Adrenal gland (tissue), 12 donors: Measurements from ENCODE around the gene KIF19. TPM values are rescaled to one million over a fixed set of nuclear protein-coding genes. Genes with fewer than 3 reads are reported as not detected.

ENCODE experiments used
- DNase-seq, 7 donors: peaks; one replicate each; pipeline ENCODE4 v3.0.0-alpha.2; 2019 to 2020
- H3K27ac ChIP-seq, 5 donors: fragments of 200-600 bp; sonication (generic) in 4 of 5; 1 replicate in 3 of 5; 2 replicates in 2 of 5; pipeline versions ENCODE4 v1.5.1 to v1.8.0; 2016 to 2020; ENCODE audit warnings: mild to moderate bottlenecking in 1 of 5
- H3K27me3 ChIP-seq: fragments of 200-600 bp; 2 replicates; pipeline ENCODE4 v1.8.0; 2021
- H3K36me3 ChIP-seq, 2 donors: fragments of 200-600 bp; replicated peaks in 1 of 2; 1 replicate in 1 of 2; 2 replicates in 1 of 2; pipeline versions ENCODE4 v1.5.1 to v1.8.0; 2018 to 2022
- H3K4me1 ChIP-seq, 2 donors: fragments of 200-600 bp; replicated peaks in 1 of 2; 1 replicate in 1 of 2; 2 replicates in 1 of 2; pipeline versions ENCODE4 v1.5.1 to v1.8.0; 2018 to 2021
- H3K4me3 ChIP-seq, 4 donors: fragments of 200-600 bp; sonication (generic) in 3 of 4; one replicate each; pipeline ENCODE4 v1.5.1; 2016 to 2018
- H3K9me3 ChIP-seq, 3 donors: fragments of 200-600 bp; sonication (generic) in 1 of 3; replicated peaks in 1 of 3; 1 replicate in 2 of 3; 2 replicates in 1 of 3; pipeline versions ENCODE4 v1.5.1 to v1.8.0; 2016 to 2021
- CTCF ChIP-seq, 6 experiments: fragments of 450-650 bp in 4 of 6; fragments of 200-600 bp in 2 of 6; sonication (generic) in 1 of 6; IDR thresholded peaks; 1 replicate in 5 of 6; 2 replicates in 1 of 6; pipeline versions ENCODE4 v1.5.1 to v1.8.0; 2016 to 2021; ENCODE audit warnings: antibody characterized with exemption in 6 of 6, mild to moderate bottlenecking in 2 of 6, moderate library complexity in 1 of 6
- POLR2A ChIP-seq, 2 donors: fragments of 450-650 bp; IDR thresholded peaks; one replicate each; pipeline ENCODE4 v1.6.1; 2017; ENCODE audit warnings: antibody characterized with exemption in 2 of 2, mild to moderate bottlenecking in 2 of 2, moderate library complexity in 1 of 2
- WGBS, 4 donors: extraction: QIAGEN DNeasy Blood & Tissue Kit in 2 of 4; methylation state at CpG; one replicate each; pipeline versions ENCODE4 v1.1.5 to v1.1.7; 2013 to 2017; 5-methylcytosine and 5-hydroxymethylcytosine counted together
- intact Hi-C, 2 donors: fragments of 100-400 bp; cut with DNase I; formaldehyde crosslinking; loops; one replicate each; pipeline versions ENCODE4 v1.14.1 to v1.15.0; 2022 to 2023
- polyA plus RNA-seq, 3 donors: library from polyadenylated mRNA; stranded (reverse); fragments of 200-250 nt in 2 of 3; fragments of 350-450 nt in 1 of 3; fragmentation: Illumina TruSeq in 1 of 3; extraction: RNeasy Lipid Tissue Mini Kit (QIAGEN cat#74804) in 1 of 3; gene quantifications; one replicate each; pipeline ENCODE4 v1.2.3, GENCODE V29; 2013 to 2014
- total RNA-seq, 9 donors: library from RNA; depleted of rRNA in 4 of 9; stranded (reverse); fragments of >200 nt in 4 of 9; fragments of 120-200 nt in 1 of 9; fragmentation: NEBNext Ultra II Directional in 1 of 9; extraction: Animal tissue kit (Norgen Biotek cat#: 25700) in 1 of 9; gene quantifications; one replicate each; pipeline versions ENCODE4 v1.1.0 to v1.2.4, GENCODE V29; 2013 to 2023
- donor health status: healthy with polysubstance abuse.
- donor health status: Bipolar disorder and iron deficiency.
- donor health status: DM: yes; HTN: yes; CAD: no.
- donor health status: DM: no; HTN: no; CAD: no.
- donor health status: DM: no; HTN: no; CAD: no.
- donor health status: DM: yes; HTN: yes; CAD: no.

Gene KIF19
- total and polyA plus RNA-seq, 12 donors, result 0.06 to 1.7 (median 0.30) TPM; not detected in 2

GRCh38 chr17:74350486-74350885, 24.5 kb downstream of the KIF19 start:
- intact Hi-C loops, result loop anchor here in 1 of 2 donors (10.0 kb wide), 1 partner anchor 46 kb away; no protein-coding TSS in a partner anchor
- no peak overlapping the region for H3K4me3 ChIP-seq
- WGBS, 4 donors, result 79 to 85% (median 80%) methylated on average over 15 to 20 of the region's 20 CpGs
- TF ChIP-seq CTCF (IDR thresholded peaks at IDR 0.05), result no peak
- no peak for TF ChIP-seq POLR2A (IDR thresholded peaks at IDR 0.05)
- DNase-seq, result no peak
- no peak overlapping the region for H3K27ac ChIP-seq
- peaks cover 41% of the 10 kb centered on the region for H3K27me3 ChIP-seq
- no peaks in the 10 kb centered on the region for H3K36me3 ChIP-seq
- no peaks in the 10 kb centered on the region for H3K4me1 ChIP-seq
- H3K9me3 ChIP-seq, result no peaks in the 10 kb centered on the region

- H3K27ac ChIP-seq, result no peak overlapping the region
- H3K9me3 ChIP-seq, result no peaks in the 10 kb centered on the region
- TF ChIP-seq CTCF (IDR thresholded peaks at IDR 0.05), result no peak
- no peak for TF ChIP-seq POLR2A (IDR thresholded peaks at IDR 0.05)
- 7 to 13% (median 9%) methylated on average over 10 to 55 of the region's 55 CpGs for WGBS, 4 donors
- DNase-seq, result no peak
- intact Hi-C loops, result loop anchor here in 1 of 2 donors (10.0 kb wide), 1 partner anchor 47 kb away; no protein-coding TSS in a partner anchor
- peaks cover 53% of the 10 kb centered on the region for H3K27me3 ChIP-seq
- H3K4me1 ChIP-seq, result no peaks in the 10 kb centered on the region
- no peaks in the 10 kb centered on the region for H3K36me3 ChIP-seq
- no peak overlapping the region for H3K4me3 ChIP-seq
These were observed 25.7 kb downstream of the KIF19 start for GRCh38 chr17:74351552-74352210.

- 73 to 78% (median 75%) methylated on average over 9 to 10 of the region's 10 CpGs for WGBS, 4 donors
- Histone ChIP-seq H3K4me1 (no peaks in the 10 kb centered on the region), H3K4me3 (no peak overlapping the region), H3K9me3 (no peaks in the 10 kb centered on the region), H3K27ac (no peak overlapping the region), H3K36me3 (no peaks in the 10 kb centered on the region), H3K27me3 (peaks cover 68% of the 10 kb centered on the region)
- no peak for DNase-seq
- intact Hi-C loops, result loop anchor here in 1 of 2 donors (10.0 kb wide), 1 partner anchor 49 kb away; no protein-coding TSS in a partner anchor
- TF ChIP-seq POLR2A (IDR thresholded peaks at IDR 0.05) (no peak), CTCF (IDR thresholded peaks at IDR 0.05) (no peak)
These were observed 27.5 kb downstream of the KIF19 start for GRCh38 chr17:74353446-74354060.

- H3K9me3 ChIP-seq, result no peaks in the 10 kb centered on the region
- no peaks in the 10 kb centered on the region for H3K4me1 ChIP-seq
- intact Hi-C loops, result loop anchor here in 1 of 2 donors (10.0 kb wide), 1 partner anchor 49 kb away; no protein-coding TSS in a partner anchor
- H3K27ac ChIP-seq, result no peak overlapping the region
- DNase-seq, result peak in 5 of 7 donors; percentile 30 to 67 (median 43)
- H3K36me3 ChIP-seq, result no peaks in the 10 kb centered on the region
- WGBS, 4 donors, result 12 to 30% (median 18%) methylated on average over 17 to 29 of the region's 29 CpGs
- no peak overlapping the region for H3K4me3 ChIP-seq
- TF ChIP-seq POLR2A (IDR thresholded peaks at IDR 0.05) (no peak), CTCF (IDR thresholded peaks at IDR 0.05) (peak in 5 of 6 experiments; percentile 14 to 44 (median 36))
- H3K27me3 ChIP-seq, result peaks cover 73% of the 10 kb centered on the region
These were observed 28.1 kb downstream of the KIF19 start for GRCh38 chr17:74354123-74354522.
